Choroid plexus epithelial cell (primary cell): ENCODE data around the gene CIAO2B.
"Not testable (repeated sequence)": the region's sequence is repeated elsewhere in the genome, so short reads cannot be mapped to it uniquely, and the experiment has no call there.

Source experiments
- DNase-seq: peaks from one replicate; pipeline ENCODE4 v3.0.0-alpha.2; 2010; ENCODE audit warnings: low read depth
- H3K4me3 ChIP-seq: 2 replicates; pipeline ENCODE4 v1.5.1; 2011; ENCODE audit warnings: low read depth, mild to moderate bottlenecking, control low read depth, low read length, moderate library complexity
- TF ChIP-seq, protein P1 (sequence below): conservative IDR thresholded peaks from 2 replicates; pipeline ENCODE4 v1.5.1; 2011; ENCODE audit warnings: low read depth, mild to moderate bottlenecking, control low read depth, inconsistent platforms, low read length, moderate library complexity

The CIAO2B gene

DNA sequence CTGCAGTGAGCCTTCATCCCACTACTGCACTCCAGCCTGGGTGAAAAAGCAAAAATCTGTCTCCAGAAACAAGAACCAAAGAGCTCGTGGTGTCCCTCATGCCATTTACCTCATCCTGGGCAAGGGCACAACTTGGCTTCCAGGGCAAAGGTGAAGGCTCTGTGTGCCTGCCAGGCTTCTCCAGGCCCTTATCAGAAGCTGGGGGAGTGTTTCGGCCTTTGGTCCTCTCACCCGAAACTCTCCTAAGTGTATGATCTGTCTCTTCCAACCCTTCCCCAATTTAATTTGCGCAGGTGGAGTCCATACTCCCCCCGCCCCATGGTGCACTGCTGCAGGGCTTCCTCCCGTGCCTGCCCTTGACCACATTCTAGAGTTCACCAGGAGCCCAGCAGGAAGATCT, 2.3 kb upstream of the CIAO2B start:
- TF ChIP-seq, protein P1, sequence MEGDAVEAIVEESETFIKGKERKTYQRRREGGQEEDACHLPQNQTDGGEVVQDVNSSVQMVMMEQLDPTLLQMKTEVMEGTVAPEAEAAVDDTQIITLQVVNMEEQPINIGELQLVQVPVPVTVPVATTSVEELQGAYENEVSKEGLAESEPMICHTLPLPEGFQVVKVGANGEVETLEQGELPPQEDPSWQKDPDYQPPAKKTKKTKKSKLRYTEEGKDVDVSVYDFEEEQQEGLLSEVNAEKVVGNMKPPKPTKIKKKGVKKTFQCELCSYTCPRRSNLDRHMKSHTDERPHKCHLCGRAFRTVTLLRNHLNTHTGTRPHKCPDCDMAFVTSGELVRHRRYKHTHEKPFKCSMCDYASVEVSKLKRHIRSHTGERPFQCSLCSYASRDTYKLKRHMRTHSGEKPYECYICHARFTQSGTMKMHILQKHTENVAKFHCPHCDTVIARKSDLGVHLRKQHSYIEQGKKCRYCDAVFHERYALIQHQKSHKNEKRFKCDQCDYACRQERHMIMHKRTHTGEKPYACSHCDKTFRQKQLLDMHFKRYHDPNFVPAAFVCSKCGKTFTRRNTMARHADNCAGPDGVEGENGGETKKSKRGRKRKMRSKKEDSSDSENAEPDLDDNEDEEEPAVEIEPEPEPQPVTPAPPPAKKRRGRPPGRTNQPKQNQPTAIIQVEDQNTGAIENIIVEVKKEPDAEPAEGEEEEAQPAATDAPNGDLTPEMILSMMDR, result no peak
- H3K4me3 ChIP-seq, result no peak overlapping the region
- no peak for DNase-seq

DNA sequence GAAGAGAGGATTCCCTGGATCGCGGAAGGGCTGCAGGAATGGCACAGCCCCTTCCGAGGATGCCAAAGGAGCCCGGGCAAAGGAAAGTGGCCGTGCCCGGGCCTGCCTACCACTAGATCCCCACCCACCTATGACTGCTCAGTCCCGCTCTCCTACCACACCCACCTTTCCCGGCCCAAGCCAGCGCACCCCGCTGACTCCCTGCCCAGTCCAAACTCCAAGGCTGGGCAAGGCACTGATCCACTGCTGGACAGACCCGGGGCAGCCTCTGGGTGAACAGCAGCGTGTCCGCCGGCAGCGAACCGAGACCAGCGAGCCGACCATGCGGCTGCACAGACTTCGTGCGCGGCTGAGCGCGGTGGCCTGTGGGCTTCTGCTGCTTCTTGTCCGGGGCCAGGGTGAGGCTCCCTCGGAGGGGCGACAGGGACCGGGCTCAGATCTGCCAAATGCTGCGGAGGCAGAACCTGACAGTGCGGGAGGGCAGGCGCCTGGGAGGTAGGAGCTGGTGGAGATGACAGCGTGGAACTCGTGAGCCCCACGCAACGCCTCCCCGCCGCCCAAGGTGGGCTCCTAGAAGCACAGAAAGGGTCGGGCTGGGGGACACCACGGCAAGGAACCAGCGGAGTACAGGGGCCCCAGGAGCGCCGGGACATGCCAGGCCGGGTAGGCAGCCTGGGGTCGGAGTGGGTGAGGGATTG, 1.3 kb upstream of the CIAO2B start, which contains the start of gene CES2:
TSS of gene CES2 (plus strand) at position 203 of the 698 bp plus-strand sequence. CDS start at position 323, 120 bp downstream.
- peak; percentile 17 for DNase-seq
- TF ChIP-seq, protein P1, result no peak
- peak within 1 kb of the TSS; percentile 97 for H3K4me3 ChIP-seq

DNA sequence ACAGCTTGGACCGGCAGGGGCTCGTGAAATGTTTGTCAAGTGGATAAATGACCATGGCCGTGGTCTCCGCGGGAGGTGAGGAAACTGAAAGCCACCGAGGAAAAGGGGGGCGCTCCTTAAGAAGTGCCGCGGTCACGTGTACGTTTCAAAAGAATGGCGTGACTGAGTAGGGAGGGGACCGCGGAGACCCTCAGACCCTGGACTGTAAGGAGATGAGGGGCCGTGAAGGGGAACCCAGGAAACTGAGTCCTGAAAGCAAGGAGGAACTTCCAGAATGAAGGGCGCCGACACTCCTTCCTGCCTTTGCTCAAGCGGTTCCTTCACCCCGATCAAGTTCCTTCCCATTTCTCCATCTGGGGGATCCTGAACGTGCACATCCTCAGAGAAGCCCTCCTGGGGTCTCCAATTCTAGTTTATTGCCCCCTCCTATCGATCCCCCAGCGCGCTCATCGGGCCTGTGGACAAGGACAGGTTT, 674 bp upstream of the CIAO2B start:
- H3K4me3 ChIP-seq, result peak overlapping the region; percentile 97
- DNase-seq, result not testable (repeated sequence)

DNA sequence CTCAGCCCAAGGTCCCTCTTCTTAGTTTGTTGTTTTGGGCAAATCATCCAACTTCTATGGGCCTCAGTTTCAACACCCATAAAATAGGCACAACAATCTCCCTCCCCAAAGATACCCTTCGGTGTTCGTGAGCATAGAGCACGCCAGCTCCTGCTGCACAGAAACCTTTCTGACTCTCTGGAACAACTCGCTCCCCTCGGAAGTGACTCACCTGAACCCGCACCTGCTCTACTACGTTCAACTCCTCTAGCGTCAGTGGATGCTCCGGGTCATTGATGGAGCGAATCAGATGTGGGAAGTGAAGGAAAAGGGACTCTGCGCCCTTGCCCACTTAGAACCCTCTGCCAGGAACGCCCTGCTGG, 445 bp downstream of the CIAO2B start:
- H3K4me3 ChIP-seq, result peak overlapping the region; percentile 97
- TF ChIP-seq, protein P1, result no peak
- DNase-seq, result no peak

DNA sequence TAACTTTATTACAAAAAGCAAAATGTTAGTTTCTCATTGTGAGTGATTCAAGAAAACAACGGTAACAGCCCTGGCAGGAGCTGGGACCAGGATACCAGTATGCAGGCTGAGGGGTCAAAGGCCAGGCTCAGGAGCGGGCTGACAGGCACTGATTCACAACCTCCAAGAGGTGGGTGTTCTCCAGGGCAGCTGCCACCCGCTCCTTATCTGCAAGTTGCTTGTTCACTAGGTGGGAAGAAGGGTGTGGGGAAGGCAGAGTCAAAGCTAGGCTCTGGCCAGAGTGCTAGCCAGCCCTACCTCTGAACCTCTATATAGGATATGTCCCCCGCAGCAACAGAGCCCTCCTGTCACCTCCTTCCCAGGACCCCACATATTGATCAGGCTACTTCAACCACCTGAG, 2.1 kb downstream of the CIAO2B start:
- no peak overlapping the region for H3K4me3 ChIP-seq
- TF ChIP-seq, protein P1, result no peak
- DNase-seq, result no peak

DNA sequence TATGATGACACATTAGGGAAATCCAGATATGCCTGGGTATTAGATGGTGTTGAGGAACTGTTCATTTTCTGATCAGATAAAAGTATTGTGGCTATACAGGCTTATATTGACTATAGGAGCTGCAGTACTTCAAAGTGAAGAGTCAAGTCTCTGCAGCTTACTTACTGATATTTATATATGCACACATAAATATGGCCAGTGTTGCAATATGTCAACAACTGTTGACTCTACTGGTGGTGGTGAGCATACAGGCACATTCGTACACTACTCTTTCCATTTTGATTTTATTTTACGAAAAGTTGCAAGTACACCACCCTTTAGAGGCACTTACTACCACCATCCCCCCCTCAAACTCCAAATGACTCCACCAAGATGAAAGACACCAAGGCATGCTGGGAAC, 2.5 kb downstream of the CIAO2B start:
- DNase-seq, result no peak
- TF ChIP-seq, protein P1, result no peak
- H3K4me3 ChIP-seq, result no peak overlapping the region

DNA sequence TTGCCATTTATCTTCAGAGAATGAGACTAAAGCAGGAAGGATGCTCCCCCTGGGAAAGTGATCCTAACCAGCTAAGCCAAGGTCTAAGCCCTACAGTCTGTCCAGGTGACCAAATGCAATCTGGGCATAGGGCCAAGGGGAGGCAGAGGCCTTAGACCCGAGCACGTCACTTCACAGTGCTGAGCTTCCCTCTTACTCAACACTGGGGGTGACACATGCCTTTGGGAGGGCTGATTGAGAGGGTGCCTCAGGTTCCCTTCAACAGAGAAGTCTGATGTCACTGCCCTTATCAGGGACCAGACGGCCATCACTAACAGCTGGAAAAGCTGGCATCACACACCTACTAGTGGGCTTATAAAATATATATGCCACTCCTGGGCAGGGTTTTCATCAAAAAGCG, 4.0 kb downstream of the CIAO2B start:
- TF ChIP-seq, protein P1, result no peak
- H3K4me3 ChIP-seq, result no peak overlapping the region
- DNase-seq, result peak; percentile 75
